ENCODE results near the gene LCN12.

Gene LCN12

GRCh38 chr9:136996361-136997292 is 44.6 kb downstream of the LCN12 start, which contains the start of gene CLIC3:
Gene CLIC3 (minus strand): TSS chr9:136996568. CDS start chr9:136996543, 25 bp downstream.
- TF ChIP-seq GATA2 (IDR thresholded peaks at IDR 0.05; ENCODE audit: low read depth, low read length) (no peak), GATA3 (IDR thresholded peaks at IDR 0.05; ENCODE audit: low read depth, low read length) (no peak)

DNA sequence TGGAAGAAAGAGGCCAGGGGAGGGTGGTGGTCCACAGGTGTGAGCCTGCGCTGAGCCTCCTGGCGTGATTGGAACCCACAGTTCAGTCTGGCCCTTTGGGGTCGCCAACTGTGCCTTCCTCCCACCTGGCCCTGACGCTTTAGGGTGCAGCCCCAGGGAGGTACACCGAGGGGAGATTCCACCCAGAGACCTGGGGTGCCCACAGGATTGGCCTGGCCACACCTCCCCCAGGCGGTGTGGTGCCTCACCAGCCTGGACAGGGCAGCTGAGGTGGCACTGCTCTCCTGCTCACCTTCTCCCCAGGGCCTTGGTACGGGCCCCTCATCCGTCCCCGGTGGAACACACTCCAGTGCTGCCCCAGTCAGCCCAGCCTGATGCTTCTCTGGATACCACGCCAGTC is 45.3 kb downstream of the LCN12 start:
- TF ChIP-seq GATA3 (IDR thresholded peaks at IDR 0.05; ENCODE audit: low read depth, low read length): no peak
- TF ChIP-seq GATA2 (IDR thresholded peaks at IDR 0.05; ENCODE audit: low read depth, low read length): no peak

GRCh38 chr9:136997830-136998234 is 45.8 kb downstream of the LCN12 start:
- TF ChIP-seq GATA3 (IDR thresholded peaks at IDR 0.05; ENCODE audit: low read depth, low read length) (no peak), GATA2 (IDR thresholded peaks at IDR 0.05; ENCODE audit: low read depth, low read length) (no peak)

- TF ChIP-seq GATA3 (IDR thresholded peaks at IDR 0.05; ENCODE audit: low read depth, low read length): no peak
- TF ChIP-seq GATA2 (IDR thresholded peaks at IDR 0.05; ENCODE audit: low read depth, low read length): no peak
Observed at GRCh38 chr9:137000177-137000930, 48.3 kb downstream of the LCN12 start.

GRCh38 chr9:137001857-137002645 is 50.0 kb downstream of the LCN12 start:
- no peak for TF ChIP-seq GATA3 (IDR thresholded peaks at IDR 0.05; ENCODE audit: low read depth, low read length)
- no peak for TF ChIP-seq GATA2 (IDR thresholded peaks at IDR 0.05; ENCODE audit: low read depth, low read length)

DNA sequence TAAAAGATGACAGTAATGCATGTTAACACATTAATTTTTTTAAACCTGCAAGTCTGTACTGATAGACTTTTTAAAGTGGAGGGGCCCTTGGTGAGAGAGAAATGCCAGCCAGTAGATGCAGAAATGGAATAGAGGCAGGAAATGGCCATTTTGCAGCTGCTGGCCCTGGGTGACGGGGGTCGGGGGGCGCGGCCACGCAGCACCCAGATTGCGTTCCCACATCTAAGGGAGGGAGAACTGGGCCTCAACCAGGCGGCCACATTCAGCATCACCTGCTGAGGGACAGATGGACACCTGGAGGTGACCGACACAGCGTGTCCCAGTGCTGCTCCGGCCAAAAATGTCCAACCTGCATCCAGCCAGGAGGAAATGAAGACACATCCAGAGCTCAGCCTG is 50.6 kb downstream of the LCN12 start:
- TF ChIP-seq GATA3 (IDR thresholded peaks at IDR 0.05; ENCODE audit: low read depth, low read length): no peak

All from SH-SY5Y (cell line).